H1 (cell line): Measurements from ENCODE around the gene JMJD7. TPM values are rescaled to one million over a fixed set of nuclear protein-coding genes. Genes with fewer than 3 reads are reported as not detected.

Experiments used
- CTCF ChIA-PET: fragments of 300-600 bp; sonication (Branson Sonifier 250); formaldehyde crosslinking; loops from one replicate; lab custom pipeline; 2021; ENCODE audit not compliant: partially characterized antibody; lab: Charles Lee
- POLR2A ChIA-PET: fragments of 300-600 bp; sonication (Branson Sonifier 250); formaldehyde crosslinking; loops from one replicate; lab custom pipeline; 2021; ENCODE audit warnings: inconsistent platforms; ENCODE audit not compliant: partially characterized antibody; lab: Charles Lee
- DNase-seq, 2 experiments: peaks; one replicate each; pipeline versions ENCODE4 v3.0.0 to v3.0.0-alpha.2; 2010 to 2022; ENCODE audit warnings: low spot score in 2 of 2, low read depth in 1 of 2, mixed read lengths in 1 of 2
- FAIRE-seq: peaks from 2 replicates; lab custom pipeline; 2011; peaks lifted over from hg19 to GRCh38; lab: Jason Lieb, UNC
- H2AFZ ChIP-seq: 2 replicates; pipeline ENCODE4 v1.8.1; 2012; ENCODE audit warnings: low read length, inconsistent platforms
- H2AK5ac ChIP-seq: 2 replicates; pipeline ENCODE4 v1.6.1; 2013; ENCODE audit warnings: low read depth, low read length
- H2BK120ac ChIP-seq: replicated peaks from 2 replicates; pipeline ENCODE3; 2013; ENCODE audit warnings: low read depth, low read length, inconsistent platforms
- H2BK12ac ChIP-seq: 2 replicates; pipeline ENCODE4 v1.6.1; 2013; ENCODE audit warnings: low read depth, low read length
- H2BK15ac ChIP-seq: 2 replicates; pipeline ENCODE4 v1.6.1; 2013; ENCODE audit warnings: low read length
- H2BK20ac ChIP-seq: 2 replicates; pipeline ENCODE4 v1.6.1; 2013; ENCODE audit warnings: low read length
- H2BK5ac ChIP-seq: 2 replicates; pipeline ENCODE4 v1.6.1; 2013; ENCODE audit warnings: low read depth, low read length
- H3K14ac ChIP-seq: 2 replicates; pipeline ENCODE4 v1.6.1; 2013; ENCODE audit warnings: inconsistent platforms; ENCODE audit not compliant: insufficient read length
- H3K18ac ChIP-seq: 2 replicates; pipeline ENCODE4 v1.6.1; 2013; ENCODE audit warnings: low read length; ENCODE audit errors: extremely low read depth
- H3K23ac ChIP-seq: 2 replicates; pipeline ENCODE4 v1.6.1; 2013; ENCODE audit warnings: inconsistent platforms; ENCODE audit not compliant: insufficient read length
- H3K23me2 ChIP-seq: 2 replicates; pipeline ENCODE4 v1.6.1; 2013; ENCODE audit warnings: low read depth, low read length
- H3K27ac ChIP-seq: 2 replicates; pipeline ENCODE4 v1.6.1; 2011; ENCODE audit warnings: low read depth, low read length, inconsistent platforms
- H3K27me3 ChIP-seq, 4 experiments: replicated peaks in 1 of 4; 1 replicate in 1 of 4; 2 replicates in 3 of 4; pipeline versions ENCODE4 v1.6.1 to v1.8.1; 2011 to 2013; ENCODE audit warnings: low read length in 3 of 4, mild to moderate bottlenecking in 3 of 4, inconsistent platforms in 2 of 4, mixed read lengths in 2 of 4, moderate library complexity in 1 of 4; ENCODE audit not compliant: control insufficient read depth in 3 of 4, insufficient read depth in 3 of 4; ENCODE audit errors: extremely low read depth in 1 of 4
- H3K36me3 ChIP-seq, 4 experiments: 2 replicates each; pipeline versions ENCODE4 v1.6.1 to v1.8.1; 2011 to 2013; ENCODE audit warnings: mild to moderate bottlenecking in 4 of 4, low read length in 3 of 4, moderate library complexity in 2 of 4, control low read depth in 1 of 4, inconsistent platforms in 1 of 4; ENCODE audit not compliant: insufficient read depth in 4 of 4, control insufficient read depth in 2 of 4
- H3K4ac ChIP-seq: replicated peaks from 2 replicates; pipeline ENCODE3; 2013; ENCODE audit warnings: low read length, low read depth, mixed read lengths, inconsistent platforms; ENCODE audit not compliant: insufficient read length
- H3K4me1 ChIP-seq, 4 experiments: replicated peaks in 1 of 4; 1 replicate in 1 of 4; 2 replicates in 3 of 4; pipeline versions ENCODE4 v1.6.1 to v1.8.1; 2011 to 2013; ENCODE audit warnings: low read length in 3 of 4, inconsistent platforms in 2 of 4, mixed read lengths in 1 of 4; ENCODE audit not compliant: insufficient read depth in 4 of 4, control insufficient read depth in 3 of 4
- H3K4me2 ChIP-seq, 2 experiments: 2 replicates each; pipeline versions ENCODE4 v1.6.1 to v1.8.1; 2011 to 2013; ENCODE audit warnings: low read depth in 2 of 2, low read length in 2 of 2, control low read depth in 1 of 2, inconsistent platforms in 1 of 2, mild to moderate bottlenecking in 1 of 2; ENCODE audit not compliant: insufficient read depth in 1 of 2
- H3K4me3 ChIP-seq, 4 experiments: fragments of 200-600, 300-600 bp in 1 of 4; sonication (generic), shearing (Covaris generic), sonication (Bioruptor Twin) in 1 of 4; 2 replicates each; pipeline versions ENCODE4 v1.5.1 to v1.8.1; 2011 to 2016; ENCODE audit warnings: low read length in 4 of 4, low read depth in 3 of 4, control low read depth in 2 of 4, inconsistent platforms in 2 of 4, mild to moderate bottlenecking in 2 of 4, mixed read lengths in 1 of 4, moderate library complexity in 1 of 4; ENCODE audit not compliant: insufficient read depth in 2 of 4; ENCODE audit errors: extremely low read depth in 1 of 4
- H3K56ac ChIP-seq: replicated peaks from 2 replicates; pipeline ENCODE3; 2013; ENCODE audit warnings: low read depth, mild to moderate bottlenecking, mixed read lengths, low read length, inconsistent platforms; ENCODE audit not compliant: insufficient read length
- H3K79me1 ChIP-seq: 2 replicates; pipeline ENCODE4 v1.6.1; 2013; ENCODE audit warnings: low read depth, low read length, control low read depth
- H3K79me2 ChIP-seq, 2 experiments: 2 replicates each; pipeline versions ENCODE4 v1.6.1 to v1.8.1; 2012 to 2013; ENCODE audit warnings: low read length in 2 of 2, mild to moderate bottlenecking in 2 of 2, inconsistent platforms in 1 of 2; ENCODE audit not compliant: insufficient read depth in 2 of 2, control insufficient read depth in 1 of 2
- H3K9ac ChIP-seq, 4 experiments: replicated peaks in 1 of 4; 1 replicate in 1 of 4; 2 replicates in 3 of 4; pipeline versions ENCODE4 v1.6.1 to v1.8.1; 2011 to 2013; ENCODE audit warnings: low read depth in 3 of 4, low read length in 3 of 4, control low read depth in 2 of 4, mild to moderate bottlenecking in 2 of 4, moderate library complexity in 2 of 4, inconsistent platforms in 1 of 4; ENCODE audit errors: extremely low read depth in 1 of 4
- H3K9me3 ChIP-seq, 2 experiments: 2 replicates each; pipeline versions ENCODE4 v1.6.1 to v1.8.1; 2012 to 2013; ENCODE audit warnings: mild to moderate bottlenecking in 2 of 2, moderate library complexity in 2 of 2, control low read depth in 1 of 2, inconsistent platforms in 1 of 2, low read depth in 1 of 2, low read length in 1 of 2, mixed read lengths in 1 of 2; ENCODE audit not compliant: insufficient read depth in 2 of 2
- H4K20me1 ChIP-seq, 2 experiments: replicated peaks in 1 of 2; 2 replicates each; pipeline versions ENCODE3 to v1.8.1; 2011 to 2013; ENCODE audit warnings: inconsistent platforms in 2 of 2, low read length in 2 of 2, mild to moderate bottlenecking in 1 of 2; ENCODE audit not compliant: insufficient read depth in 2 of 2, control insufficient read depth in 1 of 2
- H4K5ac ChIP-seq: 2 replicates; pipeline ENCODE4 v1.6.1; 2013; ENCODE audit warnings: low read length, low read depth, mixed read lengths, inconsistent platforms; ENCODE audit not compliant: insufficient read length
- H4K8ac ChIP-seq: 2 replicates; pipeline ENCODE4 v1.8.0; 2013; ENCODE audit warnings: mild to moderate bottlenecking, moderate library complexity, low read length, inconsistent platforms; ENCODE audit not compliant: insufficient read depth; ENCODE audit errors: extremely low read depth
- H4K91ac ChIP-seq: replicated peaks from 2 replicates; pipeline ENCODE3; 2013; ENCODE audit warnings: low read length, mixed read lengths, inconsistent platforms; ENCODE audit not compliant: insufficient read length
- BACH1 ChIP-seq: IDR thresholded peaks from 2 replicates; pipeline ENCODE4 v1.6.1; 2012; ENCODE audit warnings: low read length, improper control_type of control experiment
- EZH2 ChIP-seq: fragments of 200-600 bp; sonication (generic); IDR thresholded peaks from 2 replicates; pipeline ENCODE4 v1.7.1; 2012; ENCODE audit warnings: low read depth, mild to moderate bottlenecking, moderate library complexity, low read length, inconsistent platforms; ENCODE audit not compliant: severe bottlenecking
- FOSL1 ChIP-seq: IDR thresholded peaks from 2 replicates; pipeline ENCODE4 v1.6.1; 2011; ENCODE audit warnings: mild to moderate bottlenecking, low read depth, low read length, moderate library complexity; ENCODE audit not compliant: insufficient read depth
- GABPA ChIP-seq: IDR thresholded peaks from 2 replicates; pipeline ENCODE4 v1.6.1; 2011; ENCODE audit warnings: mild to moderate bottlenecking, low read length, moderate library complexity, borderline replicate concordance; ENCODE audit not compliant: insufficient read depth
- POLR2A ChIP-seq, 2 experiments: IDR thresholded peaks; 1 replicate in 1 of 2; 2 replicates in 1 of 2; pipeline ENCODE4 v1.6.1; 2011; ENCODE audit warnings: low read depth in 2 of 2, low read length in 2 of 2, mild to moderate bottlenecking in 2 of 2; ENCODE audit errors: control extremely low read depth in 1 of 2
- RNF2 ChIP-seq: fragments of 200-900, 300-1000 bp; sonication (generic); IDR thresholded peaks from 2 replicates; pipeline ENCODE4 v1.7.1; 2016; ENCODE audit warnings: borderline replicate concordance, low read depth, mild to moderate bottlenecking, antibody characterized with exemption, low read length; ENCODE audit not compliant: poor library complexity, severe bottlenecking; ENCODE audit errors: missing control alignments
- SIN3A ChIP-seq, 2 experiments: IDR thresholded peaks in 1 of 2; conservative IDR thresholded peaks in 1 of 2; 2 replicates each; pipeline ENCODE4 v1.6.1; 2011 to 2012; ENCODE audit warnings: low read length in 2 of 2, improper control_type of control experiment in 1 of 2, low read depth in 1 of 2, mild to moderate bottlenecking in 1 of 2
- TBP ChIP-seq: IDR thresholded peaks from 2 replicates; pipeline ENCODE4 v1.6.1; 2011; ENCODE audit warnings: low read depth, low read length, improper control_type of control experiment
- TCF12 ChIP-seq: IDR thresholded peaks from 2 replicates; pipeline ENCODE4 v1.6.1; 2011; ENCODE audit warnings: low read depth, mild to moderate bottlenecking, low read length
- WGBS, 2 experiments: shearing (Covaris generic) in 1 of 2; methylation state at CpG; one replicate each; pipeline versions ENCODE4 v1.1.6 to v1.1.7; 2013 to 2015; ENCODE audit warnings: low lambda C conversion rate in 2 of 2, mixed read lengths in 2 of 2, inconsistent platforms in 1 of 2, low coverage in 1 of 2, missing lambda C conversion rate in 1 of 2; ENCODE audit not compliant: insufficient replicate concordance in 2 of 2, insufficient coverage in 1 of 2, insufficient read length in 1 of 2; ENCODE audit errors: extremely low coverage in 1 of 2, missing lambda C conversion rate in 1 of 2; 5-methylcytosine and 5-hydroxymethylcytosine counted together
- polyA plus RNA-seq, 7 experiments: library from polyadenylated mRNA; depleted of rRNA in 3 of 7; stranded (reverse) in 5 of 7; unstranded in 2 of 7; fragments of >200 nt in 5 of 7; fragments of 200-250 nt in 2 of 7; gene quantifications; 1 replicate in 5 of 7; 2 replicates in 1 of 7; 4 replicates in 1 of 7; pipeline versions ENCODE4 v1.2.1 to v1.2.3, GENCODE V29; 2011 to 2013; ENCODE audit warnings: missing spikeins in 2 of 7, mixed read lengths in 2 of 7
- total RNA-seq: library from RNA; stranded (reverse); fragmentation: NEBNext Ultra II Directional; extraction: Animal tissue kit (Norgen Biotek cat#: 25700); gene quantifications from 2 replicates; pipeline ENCODE4 v1.2.1, GENCODE V29; 2021
- TF ChIP-seq, protein P1 (sequence below): IDR thresholded peaks from 2 replicates; pipeline ENCODE4 v1.6.1; 2012; ENCODE audit warnings: inconsistent platforms
- TF ChIP-seq, protein P2 (sequence below): IDR thresholded peaks from 2 replicates; pipeline ENCODE4 v1.6.1; 2012; ENCODE audit warnings: low read length, inconsistent platforms

The JMJD7 gene
- total and polyA plus RNA-seq, 2 of the 8 experiments (the other 6 are each of a cell fraction or from before 2014, with no cell fraction given) = 15.0 to 20.0 TPM

DNA sequence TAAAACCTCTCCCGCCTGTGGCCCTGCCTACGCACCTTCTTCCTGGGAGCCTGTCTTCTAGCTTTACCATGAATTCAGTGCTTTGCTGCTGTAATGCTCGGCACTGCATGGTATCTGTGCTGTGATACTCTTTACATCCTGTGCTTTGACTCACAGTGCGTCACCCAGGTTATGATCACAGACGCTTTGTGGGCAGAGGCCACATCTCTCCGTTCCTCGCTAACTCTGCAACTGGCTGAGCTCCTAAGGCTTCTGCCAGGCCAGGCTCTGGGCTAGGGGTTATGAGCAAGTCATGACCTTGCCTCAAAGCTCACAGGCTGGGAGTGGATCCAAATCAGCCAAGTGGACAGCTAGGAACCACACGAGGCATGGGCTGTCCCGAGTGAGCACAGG, 42.8 kb downstream of the JMJD7 start:
- ChIA-PET CTCF (interaction anchor here (0.6 to 2.7 kb wide), 10 partner anchors 10 to 132 kb away, joined by 3 to 8 read pairs (median 5); partner anchors contain the start of gene MAPKBP1), POLR2A (interaction anchor here (1.2 to 2.2 kb wide), 2 partner anchors 18 to 21 kb away, joined by 3 to 4 read pairs; no protein-coding TSS in a partner anchor)
- Histone ChIP-seq H3K36me3 (no peaks in the 10 kb centered on the region), H3K23ac (no peak overlapping the region), H3K27me3 (no peaks in the 10 kb centered on the region), H4K5ac (no peak overlapping the region), H4K8ac (no peak overlapping the region), H3K23me2 (no peaks in the 10 kb centered on the region), H3K79me2 (no peaks in the 10 kb centered on the region), H2AFZ (no peak overlapping the region), H4K20me1 (peaks cover 0 to 2% of the 10 kb centered on the region in 2 experiments), H2BK12ac (no peak overlapping the region), H3K27ac (no peak overlapping the region), H2BK5ac (no peak overlapping the region), H3K4ac (no peak overlapping the region), H2AK5ac (no peak overlapping the region), H2BK120ac (no peak overlapping the region), H2BK20ac (no peak overlapping the region), H3K56ac (no peak overlapping the region), H4K91ac (no peak overlapping the region), H3K4me3 (no peak overlapping the region), H2BK15ac (no peak overlapping the region), H3K4me1 (peaks cover 0 to 3% (median 0%) of the 10 kb centered on the region in 4 experiments; a peak in 1 of 7 replicates), H3K9ac (no peak overlapping the region), H3K4me2 (no peak overlapping the region), H3K14ac (no peak overlapping the region), H3K79me1 (no peaks in the 10 kb centered on the region), H3K18ac (no peak overlapping the region), H3K9me3 (no peaks in the 10 kb centered on the region)
- 89% methylated on average over 9 of the region's 9 CpGs; no CpG with 5 or more reads in 1 of the 2 experiments for WGBS, 2 experiments
- DNase-seq (no peak), FAIRE-seq (no peak)
- no peak for TF ChIP-seq TCF12
- TF ChIP-seq, protein P1, sequence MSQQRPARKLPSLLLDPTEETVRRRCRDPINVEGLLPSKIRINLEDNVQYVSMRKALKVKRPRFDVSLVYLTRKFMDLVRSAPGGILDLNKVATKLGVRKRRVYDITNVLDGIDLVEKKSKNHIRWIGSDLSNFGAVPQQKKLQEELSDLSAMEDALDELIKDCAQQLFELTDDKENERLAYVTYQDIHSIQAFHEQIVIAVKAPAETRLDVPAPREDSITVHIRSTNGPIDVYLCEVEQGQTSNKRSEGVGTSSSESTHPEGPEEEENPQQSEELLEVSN = no peak
- no peak for TF ChIP-seq POLR2A (IDR thresholded peaks at IDR 0.05; ENCODE audit: control extremely low read depth in 1 of 2, low read depth in 2 of 2, low read length in 2 of 2)
- TF ChIP-seq FOSL1 = no peak
- no peak for TF ChIP-seq EZH2
- TF ChIP-seq RNF2 = no peak
- TF ChIP-seq, protein P2, sequence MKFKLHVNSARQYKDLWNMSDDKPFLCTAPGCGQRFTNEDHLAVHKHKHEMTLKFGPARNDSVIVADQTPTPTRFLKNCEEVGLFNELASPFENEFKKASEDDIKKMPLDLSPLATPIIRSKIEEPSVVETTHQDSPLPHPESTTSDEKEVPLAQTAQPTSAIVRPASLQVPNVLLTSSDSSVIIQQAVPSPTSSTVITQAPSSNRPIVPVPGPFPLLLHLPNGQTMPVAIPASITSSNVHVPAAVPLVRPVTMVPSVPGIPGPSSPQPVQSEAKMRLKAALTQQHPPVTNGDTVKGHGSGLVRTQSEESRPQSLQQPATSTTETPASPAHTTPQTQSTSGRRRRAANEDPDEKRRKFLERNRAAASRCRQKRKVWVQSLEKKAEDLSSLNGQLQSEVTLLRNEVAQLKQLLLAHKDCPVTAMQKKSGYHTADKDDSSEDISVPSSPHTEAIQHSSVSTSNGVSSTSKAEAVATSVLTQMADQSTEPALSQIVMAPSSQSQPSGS = no peak
- TF ChIP-seq TBP = no peak
- no peak for TF ChIP-seq BACH1
- no peak for TF ChIP-seq GABPA
- TF ChIP-seq SIN3A (conservative IDR thresholded peaks at IDR 0.05 in 1 of 2, IDR thresholded peaks at IDR 0.05 in 1 of 2; ENCODE audit: low read depth in 1 of 2, low read length in 2 of 2) = no peak
